Aorta (tissue), 5 donors: ENCODE measurements around the gene CHST11. TPM values are rescaled to one million over a fixed set of nuclear protein-coding genes. Genes with fewer than 3 reads are reported as not detected.

ENCODE experiments used
- ATAC-seq: fragments of 200-7000 bp; cut with Tn5 transposase; one replicate; pipeline ENCODE4 v1.9.1; 2022; ENCODE audit warnings: moderate library complexity; ENCODE audit not compliant: low FRiP score
- DNase-seq, 2 donors: peaks; one replicate each; pipeline ENCODE4 v3.0.0-alpha.2; 2020
- H3K27ac ChIP-seq, 2 donors: one replicate each; pipeline ENCODE4 v1.5.1; 2013; ENCODE audit warnings: low read length in 2 of 2, mild to moderate bottlenecking in 2 of 2, moderate library complexity in 2 of 2, control low read depth in 1 of 2, inconsistent platforms in 1 of 2, low read depth in 1 of 2
- H3K27me3 ChIP-seq, 2 donors: one replicate each; pipeline ENCODE4 v1.6.1; 2013; ENCODE audit warnings: control low read depth in 1 of 2, low read length in 1 of 2, mild to moderate bottlenecking in 1 of 2, moderate library complexity in 1 of 2; ENCODE audit not compliant: insufficient read depth in 2 of 2, control insufficient read depth in 1 of 2
- H3K36me3 ChIP-seq, 2 donors: one replicate each; pipeline ENCODE4 v1.6.1; 2013; ENCODE audit warnings: control low read depth in 1 of 2, low read length in 1 of 2, mild to moderate bottlenecking in 1 of 2; ENCODE audit not compliant: insufficient read depth in 2 of 2, control insufficient read depth in 1 of 2
- H3K4me1 ChIP-seq, 2 donors: one replicate each; pipeline ENCODE4 v1.6.1; 2013; ENCODE audit warnings: low read length in 2 of 2, control low read depth in 1 of 2, mild to moderate bottlenecking in 1 of 2, moderate library complexity in 1 of 2; ENCODE audit not compliant: insufficient read depth in 2 of 2, control insufficient read depth in 1 of 2
- H3K4me3 ChIP-seq, 2 donors: one replicate each; pipeline ENCODE4 v1.5.1; 2013; ENCODE audit warnings: low read length in 2 of 2, control low read depth in 1 of 2, mild to moderate bottlenecking in 1 of 2
- H3K9me3 ChIP-seq: one replicate; pipeline ENCODE4 v1.6.1; 2013; ENCODE audit warnings: mild to moderate bottlenecking, low read length; ENCODE audit not compliant: control insufficient read depth
- WGBS, 2 donors: extraction: QIAGEN DNeasy Blood & Tissue Kit; methylation state at CpG; one replicate each; pipeline ENCODE4 v1.1.7; 2013; 5-methylcytosine and 5-hydroxymethylcytosine counted together
- intact Hi-C, 2 donors: fragments of 100-400 bp; cut with DNase I; formaldehyde crosslinking; loops; one replicate each; pipeline versions ENCODE4 v1.14.2 to v1.15.0; 2022
- polyA plus RNA-seq, 2 donors: library from polyadenylated mRNA; stranded (reverse); fragments of 200-250 nt; gene quantifications; one replicate each; pipeline ENCODE4 v1.2.3, GENCODE V29; 2013
- total RNA-seq, 2 donors: library from RNA; stranded (reverse); fragmentation: NEBNext Ultra II Directional; extraction: Animal tissue kit (Norgen Biotek cat#: 25700); gene quantifications; one replicate each; pipeline ENCODE4 v1.2.1, GENCODE V29; 2021
- donor health status: healthy with polysubstance abuse.
- donor health status: Bipolar disorder and iron deficiency.
- donor health status: DM: no; HTN: no; CAD: no.
- donor health status: DM: no; HTN: no; CAD: no.
- donor health status: DM: yes; HTN: yes; CAD: no.

Gene CHST11
- total and polyA plus RNA-seq, 4 donors = 2.1 to 31.0 (median 15.7) TPM

DNA sequence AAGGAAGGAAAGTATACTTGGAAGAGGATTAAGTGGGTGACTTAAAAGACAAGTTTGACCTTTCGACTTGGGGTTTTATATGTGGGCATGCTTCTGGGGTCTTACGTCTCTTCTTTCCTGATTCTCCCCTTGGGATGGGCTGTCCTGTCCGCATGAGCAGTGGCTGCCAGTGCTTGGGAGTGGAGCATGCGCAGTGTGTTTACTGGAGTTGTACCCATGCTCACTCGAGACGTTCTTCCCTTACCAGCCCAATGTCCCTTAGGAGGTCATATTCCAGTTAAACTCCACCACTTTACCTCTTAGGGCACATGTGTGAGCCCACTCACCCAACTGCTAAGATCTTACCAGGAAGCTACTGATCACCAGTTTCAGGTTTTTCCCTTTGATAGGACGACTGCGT, 20.0 kb upstream of the CHST11 start:
- H3K27me3 ChIP-seq = no peaks in the 10 kb centered on the region
- DNase-seq (no peak), ATAC-seq (no peak)
- WGBS, 2 donors = 88 to 90% methylated on average over 8 of the region's 8 CpGs
- H3K4me1 ChIP-seq = no peaks in the 10 kb centered on the region
- H3K27ac ChIP-seq = no peak overlapping the region
- no peak overlapping the region for H3K4me3 ChIP-seq
- H3K9me3 ChIP-seq = no peaks in the 10 kb centered on the region
- intact Hi-C loops = no loop called here
- no peaks in the 10 kb centered on the region for H3K36me3 ChIP-seq

DNA sequence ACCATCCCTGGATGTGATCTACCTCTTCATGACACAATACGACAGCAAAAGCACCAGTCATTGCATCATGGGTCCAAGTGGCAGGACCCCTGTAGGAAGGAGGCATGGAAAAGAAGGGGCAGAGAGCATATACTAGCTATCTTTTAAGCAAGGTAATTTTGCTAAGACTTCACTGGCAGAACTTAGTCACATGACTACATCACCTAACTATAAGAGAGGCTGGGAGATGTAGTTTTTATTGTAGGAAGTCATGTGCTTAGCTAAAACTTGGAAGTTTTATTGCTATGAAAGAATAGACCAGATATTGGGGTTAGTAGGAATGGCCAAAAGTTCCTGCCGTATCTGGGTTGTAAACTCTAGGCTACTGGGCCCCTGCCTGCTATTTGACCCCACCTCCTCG, 18.6 kb upstream of the CHST11 start:
- DNase-seq (no peak), ATAC-seq (no peak)
- H3K4me1 ChIP-seq = no peaks in the 10 kb centered on the region
- 96 to 97% methylated on average over 3 of the region's 3 CpGs for WGBS, 2 donors
- no peak overlapping the region for H3K27ac ChIP-seq
- no peaks in the 10 kb centered on the region for H3K27me3 ChIP-seq
- H3K4me3 ChIP-seq = no peak overlapping the region
- H3K9me3 ChIP-seq = no peaks in the 10 kb centered on the region
- H3K36me3 ChIP-seq = no peaks in the 10 kb centered on the region
- intact Hi-C loops = no loop called here

GRCh38 chr12:104439137-104439536, 17.6 kb upstream of the CHST11 start:
- intact Hi-C loops = no loop called here
- Histone ChIP-seq H3K36me3 (no peaks in the 10 kb centered on the region), H3K9me3 (no peaks in the 10 kb centered on the region), H3K27me3 (no peaks in the 10 kb centered on the region), H3K4me1 (no peaks in the 10 kb centered on the region), H3K27ac (no peak overlapping the region), H3K4me3 (no peak overlapping the region)
- WGBS, 2 donors = 87 to 91% methylated on average over 12 of the region's 12 CpGs
- no peak for ATAC-seq
- DNase-seq = no peak

GRCh38 chr12:104443008-104443407, 13.7 kb upstream of the CHST11 start:
- 95 to 96% methylated on average over 1 of the region's 1 CpG for WGBS, 2 donors
- H3K36me3 ChIP-seq = no peaks in the 10 kb centered on the region
- no peak overlapping the region for H3K27ac ChIP-seq
- H3K4me3 ChIP-seq = no peak overlapping the region
- H3K9me3 ChIP-seq = no peaks in the 10 kb centered on the region
- DNase-seq = no peak
- intact Hi-C loops = no loop called here
- no peaks in the 10 kb centered on the region for H3K4me1 ChIP-seq
- no peak for ATAC-seq
- H3K27me3 ChIP-seq = no peaks in the 10 kb centered on the region

GRCh38 chr12:104446646-104447421, 9.9 kb upstream of the CHST11 start:
- intact Hi-C loops = no loop called here
- H3K4me3 ChIP-seq = no peak overlapping the region
- H3K9me3 ChIP-seq = no peaks in the 10 kb centered on the region
- H3K36me3 ChIP-seq = no peaks in the 10 kb centered on the region
- H3K27ac ChIP-seq = no peak overlapping the region
- DNase-seq = no peak
- WGBS, 2 donors = 98 to 99% methylated on average over 5 of the region's 5 CpGs
- H3K27me3 ChIP-seq = no peaks in the 10 kb centered on the region
- H3K4me1 ChIP-seq = no peaks in the 10 kb centered on the region
- ATAC-seq = no peak

DNA sequence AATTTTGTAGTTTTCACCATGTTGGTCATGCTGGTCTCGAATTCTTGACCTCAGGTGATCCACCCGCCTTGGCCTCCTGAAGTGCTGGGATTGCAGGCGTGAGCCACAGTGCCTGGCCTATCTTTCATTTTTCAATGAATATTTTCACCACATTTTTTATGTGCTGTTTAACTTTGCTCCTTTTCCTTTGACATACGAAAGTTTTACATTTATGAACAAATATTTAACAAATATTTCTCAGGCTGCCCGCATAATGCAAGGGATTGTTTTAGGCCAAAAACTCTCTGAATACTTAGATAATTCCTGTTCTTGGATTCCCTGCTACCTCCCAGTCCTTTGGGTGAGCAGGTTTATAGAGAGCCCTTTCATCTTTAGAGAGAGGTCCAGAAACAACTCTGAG, 8.7 kb upstream of the CHST11 start:
- DNase-seq = no peak
- ATAC-seq = no peak
- Histone ChIP-seq H3K4me1 (no peaks in the 10 kb centered on the region), H3K9me3 (no peaks in the 10 kb centered on the region), H3K36me3 (no peaks in the 10 kb centered on the region), H3K27ac (no peak overlapping the region), H3K27me3 (no peaks in the 10 kb centered on the region), H3K4me3 (no peak overlapping the region)
- 82 to 91% methylated on average over 5 of the region's 5 CpGs for WGBS, 2 donors
- intact Hi-C loops = no loop called here

DNA sequence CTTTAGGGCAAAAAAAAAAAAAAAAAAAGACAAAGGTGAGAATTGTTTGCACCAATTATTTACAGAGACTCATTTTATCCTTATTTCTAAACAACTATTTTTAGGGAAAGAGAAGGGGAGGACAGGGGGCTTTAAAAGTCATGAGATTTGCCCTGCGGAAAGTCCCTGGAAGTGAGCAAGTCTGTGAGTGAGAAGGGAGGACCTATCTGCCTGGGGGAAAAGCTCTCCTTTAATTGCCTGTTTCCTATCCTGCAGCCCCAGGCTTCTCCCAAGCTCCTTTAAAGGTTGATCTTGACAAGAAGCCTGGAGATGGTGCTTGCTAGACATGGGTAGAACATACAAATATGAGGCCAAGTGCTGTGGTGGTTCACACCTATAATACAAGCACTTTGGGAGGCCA, 8.3 kb upstream of the CHST11 start:
- H3K36me3 ChIP-seq = no peaks in the 10 kb centered on the region
- intact Hi-C loops = no loop called here
- H3K4me1 ChIP-seq = no peaks in the 10 kb centered on the region
- H3K27ac ChIP-seq = no peak overlapping the region
- DNase-seq (no peak), ATAC-seq (no peak)
- no peaks in the 10 kb centered on the region for H3K27me3 ChIP-seq
- H3K4me3 ChIP-seq = no peak overlapping the region
- no peaks in the 10 kb centered on the region for H3K9me3 ChIP-seq
- WGBS, 2 donors = 95 to 96% methylated on average over 1 of the region's 1 CpG

GRCh38 chr12:104450700-104451099, 6.0 kb upstream of the CHST11 start:
- Histone ChIP-seq H3K4me3 (no peak overlapping the region), H3K4me1 (no peaks in the 10 kb centered on the region), H3K27ac (no peak overlapping the region), H3K36me3 (no peaks in the 10 kb centered on the region), H3K9me3 (no peaks in the 10 kb centered on the region), H3K27me3 (no peaks in the 10 kb centered on the region)
- ATAC-seq (no peak), DNase-seq (no peak)
- intact Hi-C loops = no loop called here

DNA sequence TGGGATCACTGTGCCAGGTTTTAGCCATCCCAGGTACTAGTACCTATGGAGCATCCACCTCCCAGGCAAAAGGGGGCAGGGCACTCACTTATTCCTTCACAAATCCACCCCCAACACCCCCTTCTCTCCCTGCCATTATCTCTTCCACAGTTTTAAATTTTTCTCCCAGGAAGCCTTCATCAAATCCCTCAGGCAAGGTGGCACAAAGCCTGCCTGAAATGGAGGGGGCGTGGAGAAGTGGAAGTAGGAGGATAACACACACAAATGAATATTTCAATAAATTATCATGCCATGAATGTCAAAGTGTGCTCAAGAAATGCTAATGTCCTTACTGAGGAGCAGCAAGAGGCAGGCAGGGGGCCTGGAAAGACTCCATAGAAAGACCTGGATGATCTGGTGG, 4.7 kb upstream of the CHST11 start:
- no peak overlapping the region for H3K4me3 ChIP-seq
- H3K9me3 ChIP-seq = no peaks in the 10 kb centered on the region
- no peaks in the 10 kb centered on the region for H3K36me3 ChIP-seq
- 94 to 100% methylated on average over 1 of the region's 1 CpG for WGBS, 2 donors
- H3K27me3 ChIP-seq = no peaks in the 10 kb centered on the region
- ATAC-seq (no peak), DNase-seq (no peak)
- no peak overlapping the region for H3K27ac ChIP-seq
- intact Hi-C loops = no loop called here
- no peaks in the 10 kb centered on the region for H3K4me1 ChIP-seq
